Heart right ventricle (tissue), 16 donors: ENCODE results near the gene MTIF2. TPM values are rescaled to one million over a fixed set of nuclear protein-coding genes. Genes with fewer than 3 reads are reported as not detected.

Source experiments
- ATAC-seq, 8 donors: fragments of 200-7000 bp; cut with Tn5 transposase; one replicate each; pipeline ENCODE4 v1.9.1; 2020; ENCODE audit warnings: mild to moderate bottlenecking in 8 of 8, moderate library complexity in 8 of 8, moderate number of reproducible peaks in 1 of 8
- DNase-seq, 2 donors: peaks; one replicate each; pipeline ENCODE4 v3.0.0-alpha.2; 2020
- H3K27ac ChIP-seq, 10 donors: fragments of 200-600 bp; sonication (generic) in 2 of 10; one replicate each; pipeline versions ENCODE4 v1.5.0 to v1.8.0; 2020 to 2022; ENCODE audit warnings: mild to moderate bottlenecking in 3 of 10
- H3K27me3 ChIP-seq, 7 donors: fragments of 200-600 bp; one replicate each; pipeline ENCODE4 v1.8.0; 2021 to 2022; ENCODE audit warnings: mild to moderate bottlenecking in 2 of 7
- H3K36me3 ChIP-seq, 9 donors: fragments of 200-600 bp; sonication (generic) in 1 of 9; one replicate each; pipeline versions ENCODE4 v1.5.0 to v1.8.0; 2020 to 2022; ENCODE audit warnings: mild to moderate bottlenecking in 2 of 9
- H3K4me1 ChIP-seq, 9 donors: fragments of 200-600 bp; sonication (generic) in 1 of 9; one replicate each; pipeline versions ENCODE4 v1.5.0 to v1.8.0; 2020 to 2022; ENCODE audit warnings: mild to moderate bottlenecking in 4 of 9
- H3K4me3 ChIP-seq, 10 donors: fragments of 200-600 bp; sonication (generic) in 2 of 10; one replicate each; pipeline versions ENCODE4 v1.5.0 to v1.8.0; 2020 to 2022; ENCODE audit warnings: mild to moderate bottlenecking in 7 of 10, moderate library complexity in 2 of 10
- H3K9me3 ChIP-seq, 11 donors: fragments of 200-600 bp in 10 of 11; sonication (generic) in 2 of 11; one replicate each; pipeline versions ENCODE4 v1.5.0 to v1.8.0; 2013 to 2022; ENCODE audit warnings: mild to moderate bottlenecking in 2 of 11, control low read depth in 1 of 11, moderate library complexity in 1 of 11
- CTCF ChIP-seq, 9 donors: fragments of 200-600 bp; sonication (generic) in 2 of 9; IDR thresholded peaks; one replicate each; pipeline versions ENCODE4 v1.5.0 to v1.8.0; 2021 to 2022; ENCODE audit warnings: antibody characterized with exemption in 9 of 9, mild to moderate bottlenecking in 5 of 9, moderate library complexity in 1 of 9
- WGBS, 2 donors: extraction: QIAGEN DNeasy Blood & Tissue Kit; methylation state at CpG; one replicate each; pipeline ENCODE4 v1.1.7; 2013; ENCODE audit warnings: inconsistent platforms in 1 of 2; 5-methylcytosine and 5-hydroxymethylcytosine counted together
- intact Hi-C, 10 donors: fragments of 100-400 bp; cut with DNase I; formaldehyde crosslinking; loops; one replicate each; pipeline versions ENCODE4 v1.11.1 to v1.14.2; 2022
- polyA plus RNA-seq, 2 donors: library from polyadenylated mRNA; stranded (reverse); fragments of 200-250 nt; gene quantifications; one replicate each; pipeline ENCODE4 v1.2.3, GENCODE V29; 2013
- total RNA-seq, 10 donors: library from RNA; stranded (reverse); fragmentation: NEBNext Ultra II Directional in 3 of 10; extraction: Animal tissue kit (Norgen Biotek cat#: 25700) in 3 of 10; gene quantifications; one replicate each; pipeline versions ENCODE4 v1.2.1 to v1.2.4, GENCODE V29; 2021 to 2023
- donor health status: Arrhythmogenic right ventricular cardiomyopathy.
- donor health status: ischemic (EF 13 %, LVEDD 7.1; RV severe dilation, severe dysfunction).
- donor health status: healthy with polysubstance abuse.
- donor health status: DM: no; HTN: yes; CAD: no.
- donor health status: DM: no; HTN: no; CAD: no.
- donor health status: ischemic (EF 25% LVEDD 6.9; RV normal size, moderate dysfunction).
- donor health status: ischemic (EF 25% LVEDD 5.7; RV mildly dilated, moderate dysfunction).
- donor health status: healthy.
- donor health status: DM: yes; HTN: yes; CAD: no.
- donor health status: Ischemic cardiomyopathy.
- donor health status: ischemic (EF 35%, LVEDD 5.7; RV mildly dilated, moderate dysfunction).
- donor health status: nonischemic (EF 11% LVEDD 7.7; RV severe dilation, severe dysfunction).
- donor health status: DM: yes; HTN: yes; CAD: no.
- donor health status: PGD.
- donor health status: ischemic (EF 29% LVEDD 5.4; RV normal size, mild dysfunction).
- donor health status: nonischemic (EF 23%, LVEDD 6.1; RV moderate dilation, normal function).

Gene MTIF2
- total and polyA plus RNA-seq, 12 donors = 26.2 to 59.3 (median 49.2) TPM

- peak overlapping the region in 9 of 10 donors; percentile 78 to 98 (median 94) for H3K27ac ChIP-seq
- 77 to 78% methylated on average over 25 of the region's 25 CpGs for WGBS, 2 donors
- intact Hi-C loops = loop anchor here in 1 of 10 donors (5.0 kb wide), 1 partner anchor 212 kb away; no protein-coding TSS in a partner anchor
- ATAC-seq (peak in 6 of 8 donors; percentile 18 to 35 (median 30)), DNase-seq (peak in 1 of 2 donors; percentile 27)
- TF ChIP-seq CTCF (IDR thresholded peaks at IDR 0.05) = no peak
- peaks cover 0 to 38% (median 28%) of the 10 kb centered on the region in 9 donors for H3K4me1 ChIP-seq
- H3K27me3 ChIP-seq = no peaks in the 10 kb centered on the region
- no peaks in the 10 kb centered on the region for H3K9me3 ChIP-seq
- peak overlapping the region; percentile 60 to 91 (median 79) for H3K4me3 ChIP-seq
- H3K36me3 ChIP-seq = no peaks in the 10 kb centered on the region
Observed at GRCh38 chr2:55223958-55224760, 44.9 kb downstream of the MTIF2 start.

- no peak for DNase-seq
- no peak for TF ChIP-seq CTCF (IDR thresholded peaks at IDR 0.05)
- H3K4me3 ChIP-seq = no peak overlapping the region
- H3K4me1 ChIP-seq = no peaks in the 10 kb centered on the region
- H3K27ac ChIP-seq = no peak overlapping the region
- H3K9me3 ChIP-seq = no peaks in the 10 kb centered on the region
- no peak for ATAC-seq
- no peaks in the 10 kb centered on the region for H3K36me3 ChIP-seq
- H3K27me3 ChIP-seq = no peaks in the 10 kb centered on the region
- intact Hi-C loops = no loop called here
Observed at GRCh38 chr2:55213822-55214221, 55.2 kb downstream of the MTIF2 start.

GRCh38 chr2:55204950-55205349, 64.1 kb downstream of the MTIF2 start:
- intact Hi-C loops = no loop called here
- Histone ChIP-seq H3K36me3 (peaks cover 0 to 42% (median 6%) of the 10 kb centered on the region in 9 donors), H3K4me1 (no peaks in the 10 kb centered on the region), H3K27me3 (no peaks in the 10 kb centered on the region), H3K9me3 (peaks cover 0 to 39% (median 10%) of the 10 kb centered on the region in 11 donors), H3K4me3 (no peak overlapping the region), H3K27ac (no peak overlapping the region)
- ATAC-seq = no peak
- 95% methylated on average over 2 of the region's 2 CpGs for WGBS, 2 donors
- TF ChIP-seq CTCF (IDR thresholded peaks at IDR 0.05) = no peak
- no peak for DNase-seq

- DNase-seq (no peak), ATAC-seq (no peak)
- no peak overlapping the region for H3K4me3 ChIP-seq
- no peaks in the 10 kb centered on the region for H3K4me1 ChIP-seq
- H3K36me3 ChIP-seq = peaks cover 0 to 46% (median 6%) of the 10 kb centered on the region in 9 donors
- 99 to 100% methylated on average over 3 of the region's 3 CpGs for WGBS, 2 donors
- H3K27ac ChIP-seq = no peak overlapping the region
- intact Hi-C loops = no loop called here
- H3K9me3 ChIP-seq = peaks cover 0 to 43% (median 12%) of the 10 kb centered on the region in 11 donors
- H3K27me3 ChIP-seq = no peaks in the 10 kb centered on the region
- TF ChIP-seq CTCF (IDR thresholded peaks at IDR 0.05) = no peak
Observed at GRCh38 chr2:55204536-55204935, 64.5 kb downstream of the MTIF2 start.
